GM12873 (cell line): ENCODE results near the gene CD9.

ENCODE experiments used
- CTCF ChIP-seq: IDR thresholded peaks from 2 replicates; pipeline ENCODE4 v1.5.1; 2012; ENCODE audit warnings: low read depth, mild to moderate bottlenecking, moderate library complexity, low read length, control low read depth; ENCODE audit not compliant: insufficient read depth; ENCODE audit errors: missing control alignments

Gene CD9

GRCh38 chr12:6253278-6253677, 53.1 kb downstream of the CD9 start:
- no peak for TF ChIP-seq CTCF

GRCh38 chr12:6254491-6254890, 54.3 kb downstream of the CD9 start:
- TF ChIP-seq CTCF, result no peak

- no peak for TF ChIP-seq CTCF
Measured at GRCh38 chr12:6257007-6257406, 56.8 kb downstream of the CD9 start.

- TF ChIP-seq CTCF, result no peak
Measured at GRCh38 chr12:6262211-6262610, 62.0 kb downstream of the CD9 start.

- TF ChIP-seq CTCF, result no peak
Measured at GRCh38 chr12:6262623-6263022, 62.4 kb downstream of the CD9 start.

- TF ChIP-seq CTCF, result no peak
Measured at GRCh38 chr12:6263931-6264330, 63.7 kb downstream of the CD9 start.

GRCh38 chr12:6264402-6265037, 64.3 kb downstream of the CD9 start:
- no peak for TF ChIP-seq CTCF

- no peak for TF ChIP-seq CTCF
Measured at GRCh38 chr12:6265038-6265405, 64.8 kb downstream of the CD9 start.
